Neuronal stem cell (in vitro differentiated cells): ENCODE measurements around the gene IFT43.
"Not testable (repeated sequence)": the region's sequence is repeated elsewhere in the genome, so short reads cannot be mapped to it uniquely, and the experiment has no call there.

Experiments
- DNase-seq: peaks from one replicate; pipeline ENCODE4 v3.0.0-alpha.2; 2013; ENCODE audit warnings: low spot score
- H2AFZ ChIP-seq: one replicate; pipeline ENCODE4 v1.6.1; 2013; ENCODE audit warnings: mild to moderate bottlenecking, low read length, inconsistent platforms
- H2AK5ac ChIP-seq: 2 replicates; pipeline ENCODE4 v1.6.1; 2013; ENCODE audit warnings: low read depth, mild to moderate bottlenecking, inconsistent platforms, low read length, moderate library complexity, mixed read lengths
- H2BK120ac ChIP-seq: 2 replicates; pipeline ENCODE4 v1.6.1; 2013; ENCODE audit warnings: low read depth, mild to moderate bottlenecking, inconsistent platforms, low read length, moderate library complexity, mixed read lengths
- H2BK12ac ChIP-seq: one replicate; pipeline ENCODE4 v1.6.1; 2013; ENCODE audit warnings: low read length, inconsistent platforms
- H2BK15ac ChIP-seq: 2 replicates; pipeline ENCODE4 v1.6.1; 2013; ENCODE audit warnings: mild to moderate bottlenecking, low read length, inconsistent platforms, mixed read lengths
- H2BK5ac ChIP-seq: one replicate; pipeline ENCODE4 v1.6.1; 2013; ENCODE audit warnings: inconsistent platforms, mild to moderate bottlenecking, low read length, moderate library complexity
- H3K14ac ChIP-seq: one replicate; pipeline ENCODE4 v1.6.1; 2013; ENCODE audit warnings: low read length, inconsistent platforms
- H3K18ac ChIP-seq: 2 replicates; pipeline ENCODE4 v1.6.1; 2013; ENCODE audit warnings: low read length, inconsistent platforms
- H3K23ac ChIP-seq: 2 replicates; pipeline ENCODE4 v1.6.1; 2013; ENCODE audit warnings: low read depth, mild to moderate bottlenecking, mixed read lengths, low read length, inconsistent platforms; ENCODE audit not compliant: poor library complexity
- H3K27ac ChIP-seq: replicated peaks from 3 replicates; pipeline ENCODE4 v1.5.1; 2013; ENCODE audit warnings: low read length, inconsistent platforms
- H3K27me3 ChIP-seq, 3 experiments: 2 replicates each; pipeline ENCODE4 v1.6.1; 2013; ENCODE audit warnings: low read length in 3 of 3, mild to moderate bottlenecking in 2 of 3, inconsistent platforms in 1 of 3, low read depth in 1 of 3, mixed read lengths in 1 of 3, moderate library complexity in 1 of 3; ENCODE audit not compliant: control insufficient read depth in 3 of 3, insufficient read depth in 3 of 3
- H3K36me3 ChIP-seq, 2 donors: replicated peaks in 1 of 2; 2 replicates each; pipeline ENCODE4 v1.6.1; 2013; ENCODE audit warnings: low read length in 2 of 2; ENCODE audit not compliant: control insufficient read depth in 2 of 2, insufficient read depth in 2 of 2
- H3K4ac ChIP-seq: 2 replicates; pipeline ENCODE4 v1.6.1; 2013; ENCODE audit warnings: inconsistent platforms, mild to moderate bottlenecking, low read length, moderate library complexity
- H3K4me1 ChIP-seq, 2 donors: 1 replicate in 1 of 2; 2 replicates in 1 of 2; pipeline ENCODE4 v1.6.1; 2013; ENCODE audit warnings: low read length in 2 of 2, low read depth in 1 of 2; ENCODE audit not compliant: control insufficient read depth in 2 of 2, insufficient read depth in 1 of 2
- H3K4me2 ChIP-seq: one replicate; pipeline ENCODE4 v1.6.1; 2013; ENCODE audit warnings: mild to moderate bottlenecking, low read length, inconsistent platforms; ENCODE audit not compliant: insufficient read depth, poor library complexity, severe bottlenecking
- H3K4me3 ChIP-seq, 2 donors: 2 replicates each; pipeline ENCODE4 v1.5.1; 2013; ENCODE audit warnings: low read length in 2 of 2, mild to moderate bottlenecking in 2 of 2, inconsistent platforms in 1 of 2, moderate library complexity in 1 of 2
- H3K79me1 ChIP-seq: one replicate; pipeline ENCODE4 v1.6.1; 2013; ENCODE audit warnings: low read depth, mild to moderate bottlenecking, inconsistent platforms, low read length, moderate library complexity
- H3K9ac ChIP-seq: one replicate; pipeline ENCODE4 v1.6.1; 2013; ENCODE audit warnings: mild to moderate bottlenecking, low read depth, low read length, inconsistent platforms; ENCODE audit not compliant: poor library complexity
- H3K9me3 ChIP-seq, 2 donors: replicated peaks in 1 of 2; 2 replicates each; pipeline versions ENCODE3 to v1.6.1; 2013; ENCODE audit warnings: low read length in 2 of 2, mild to moderate bottlenecking in 2 of 2, inconsistent platforms in 1 of 2, low read depth in 1 of 2, mixed read lengths in 1 of 2, moderate library complexity in 1 of 2; ENCODE audit not compliant: control insufficient read depth in 2 of 2, insufficient read depth in 1 of 2
- H4K8ac ChIP-seq: one replicate; pipeline ENCODE4 v1.6.1; 2013; ENCODE audit warnings: low read depth, mild to moderate bottlenecking, inconsistent platforms, low read length, moderate library complexity
- H4K91ac ChIP-seq: one replicate; pipeline ENCODE4 v1.6.1; 2013; ENCODE audit warnings: low read length, low read depth, mild to moderate bottlenecking, inconsistent platforms; ENCODE audit not compliant: poor library complexity
- whole genome bisulfite sequencing, 2 donors: extraction: QIAGEN DNeasy Blood & Tissue Kit; methylation state at CpG; one replicate each; pipeline ENCODE4 v1.1.7; 2013; ENCODE audit warnings: missing lambda C conversion rate in 2 of 2, mixed read lengths in 1 of 2; ENCODE audit not compliant: insufficient read length in 2 of 2, insufficient replicate concordance in 1 of 2; ENCODE audit errors: extremely low coverage in 2 of 2; 5-methylcytosine and 5-hydroxymethylcytosine counted together

IFT43 gene

DNA sequence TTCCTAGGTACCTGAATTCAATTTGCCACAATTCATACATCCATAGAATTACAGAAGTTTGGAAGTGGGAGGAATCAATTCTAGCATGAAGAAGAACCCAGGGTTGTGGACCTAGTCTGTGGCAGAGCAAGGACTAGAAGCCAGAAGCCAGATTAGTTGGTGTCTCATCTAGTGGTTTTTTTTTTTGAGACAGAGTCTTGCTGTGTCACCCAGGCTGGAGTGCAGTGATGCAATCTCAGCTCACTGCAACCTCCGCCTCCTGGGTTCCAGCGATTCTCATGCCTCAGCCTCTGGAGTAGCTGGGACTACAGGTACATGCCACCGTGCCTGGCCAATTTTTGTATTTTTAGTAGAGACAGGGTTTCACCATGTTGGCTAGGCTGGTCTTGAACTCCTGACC lies 24.1 kb downstream of the IFT43 start:
- WGBS, 2 donors = no CpG with 5 or more reads among the region's 3 CpGs
- H3K36me3 ChIP-seq = peaks cover 20 to 76% of the 10 kb centered on the region in 2 donors
- not testable (repeated sequence) for H3K9me3 ChIP-seq, H4K91ac ChIP-seq, H3K18ac ChIP-seq, H3K79me1 ChIP-seq, DNase-seq, H3K4ac ChIP-seq, H3K4me1 ChIP-seq, H2AK5ac ChIP-seq, H3K27ac ChIP-seq, H4K8ac ChIP-seq, H2AFZ ChIP-seq, H2BK12ac ChIP-seq, H3K23ac ChIP-seq, H3K4me3 ChIP-seq, H3K14ac ChIP-seq, H2BK120ac ChIP-seq, H2BK5ac ChIP-seq, H3K9ac ChIP-seq, H2BK15ac ChIP-seq, H3K27me3 ChIP-seq, H3K4me2 ChIP-seq

DNA sequence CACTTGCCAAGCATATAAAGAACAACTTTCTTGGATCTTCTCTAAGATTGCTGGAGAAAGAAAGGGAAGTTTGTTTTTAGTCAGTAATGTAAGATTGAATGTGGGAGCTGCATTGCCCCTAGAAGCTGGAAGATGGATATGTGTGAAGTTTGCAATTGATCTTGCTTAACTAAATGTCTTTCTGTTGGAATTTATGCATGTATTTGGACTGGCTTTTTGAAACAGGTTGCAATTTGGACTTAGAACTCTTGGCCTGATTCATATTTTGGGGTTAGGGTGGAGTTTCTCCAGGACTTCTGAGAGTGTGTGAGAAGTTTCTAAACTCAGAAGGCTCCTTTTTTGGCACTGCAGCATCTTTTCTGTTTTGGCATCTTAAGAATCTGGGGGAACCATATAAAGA lies 26.4 kb downstream of the IFT43 start:
- no peak overlapping the region for H3K23ac ChIP-seq
- H3K4me3 ChIP-seq = no peak overlapping the region
- peaks cover 16 to 64% of the 10 kb centered on the region in 2 donors for H3K36me3 ChIP-seq

DNA sequence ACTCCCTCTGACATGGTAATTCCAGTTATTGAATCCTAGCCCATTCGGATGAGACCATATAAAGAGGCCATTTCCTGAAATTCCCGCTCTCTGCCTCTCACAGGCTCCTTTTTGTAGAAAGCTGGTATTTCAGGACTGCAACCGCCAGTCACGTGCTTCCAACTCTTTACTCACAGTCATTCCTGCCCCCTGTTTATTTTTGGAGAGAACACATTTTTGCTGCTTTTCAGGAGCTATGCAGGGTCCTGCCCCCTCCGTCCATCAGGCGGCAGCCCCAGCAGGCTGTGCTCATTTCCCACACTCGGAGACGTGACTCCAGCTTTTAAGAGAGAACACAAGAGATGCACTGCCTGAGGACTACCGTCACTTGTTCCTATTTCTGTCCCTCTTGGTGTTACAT lies 26.8 kb downstream of the IFT43 start:
- Histone ChIP-seq H3K9me3 (peaks cover 1 to 3% of the 10 kb centered on the region in 2 donors), H2BK12ac (no peak overlapping the region), H2AK5ac (no peak overlapping the region), H2BK5ac (no peak overlapping the region), H3K4me2 (no peak overlapping the region), H2BK15ac (no peak overlapping the region), H4K8ac (no peak overlapping the region), H3K9ac (no peak overlapping the region), H3K36me3 (peaks cover 12 to 60% of the 10 kb centered on the region in 2 donors), H3K18ac (no peak overlapping the region), H3K4ac (no peak overlapping the region), H3K27ac (no peak overlapping the region), H2BK120ac (no peak overlapping the region), H4K91ac (no peak overlapping the region), H3K27me3 (no peaks in the 10 kb centered on the region), H3K23ac (no peak overlapping the region), H3K79me1 (no peaks in the 10 kb centered on the region), H3K4me1 (peaks cover 0 to 4% of the 10 kb centered on the region in 2 donors), H3K4me3 (no peak overlapping the region), H3K14ac (no peak overlapping the region), H2AFZ (no peak overlapping the region)
- DNase-seq = no peak
- WGBS, 2 donors = no CpG with 5 or more reads among the region's 9 CpGs

More for the DNA sequence above, 26.4 kb downstream of the IFT43 start:
- Histone ChIP-seq H4K91ac (no peak overlapping the region), H4K8ac (no peak overlapping the region), H3K18ac (no peak overlapping the region), H2BK5ac (no peak overlapping the region), H3K14ac (no peak overlapping the region), H2BK15ac (no peak overlapping the region), H3K79me1 (no peaks in the 10 kb centered on the region), H2AK5ac (no peak overlapping the region), H3K9ac (no peak overlapping the region), H2BK120ac (no peak overlapping the region), H3K27me3 (no peaks in the 10 kb centered on the region), H3K4ac (no peak overlapping the region), H3K4me2 (no peak overlapping the region), H3K4me1 (peaks cover 0 to 4% of the 10 kb centered on the region in 2 donors), H3K27ac (no peak overlapping the region), H2AFZ (no peak overlapping the region), H2BK12ac (no peak overlapping the region), H3K9me3 (peaks cover 0 to 3% of the 10 kb centered on the region in 2 donors)
- no peak for DNase-seq

DNA sequence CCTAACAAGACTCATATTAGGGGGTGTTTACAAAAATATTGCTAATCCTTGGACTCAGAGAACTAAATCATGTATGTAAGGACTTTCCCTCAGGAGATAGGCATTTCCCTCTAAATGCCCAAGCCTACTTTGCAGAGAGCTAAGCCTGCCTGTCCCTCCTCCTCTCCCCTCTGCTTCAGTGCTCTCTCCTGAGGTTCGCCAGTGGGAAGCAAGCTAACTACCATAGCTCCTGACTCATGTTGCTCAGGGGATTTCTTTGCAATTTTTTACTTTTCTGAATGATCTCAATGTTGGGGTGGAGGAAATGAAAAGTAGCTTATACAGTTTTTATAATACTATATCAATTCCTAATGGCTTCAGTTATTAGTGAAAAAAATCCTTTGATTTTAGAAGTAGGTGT lies 29.6 kb downstream of the IFT43 start:
- H3K9me3 ChIP-seq = peaks cover 3 to 17% of the 10 kb centered on the region in 2 donors
- no peak overlapping the region for H3K18ac ChIP-seq
- no peak overlapping the region for H3K4ac ChIP-seq
- no peak overlapping the region for H2AFZ ChIP-seq
- no CpG with 5 or more reads among the region's 1 CpG for WGBS, 2 donors
- H2BK120ac ChIP-seq = no peak overlapping the region
- no peak overlapping the region for H2BK12ac ChIP-seq
- no peak overlapping the region for H4K91ac ChIP-seq
- no peak overlapping the region for H3K23ac ChIP-seq
- peaks cover 10 to 35% of the 10 kb centered on the region in 2 donors for H3K36me3 ChIP-seq
- DNase-seq = no peak
- no peaks in the 10 kb centered on the region for H3K79me1 ChIP-seq
- no peak overlapping the region for H3K4me3 ChIP-seq
- no peak overlapping the region for H3K27ac ChIP-seq
- H4K8ac ChIP-seq = no peak overlapping the region
- peaks cover 0 to 4% of the 10 kb centered on the region in 2 donors for H3K4me1 ChIP-seq
- no peak overlapping the region for H3K4me2 ChIP-seq
- H3K14ac ChIP-seq = no peak overlapping the region
- H2AK5ac ChIP-seq = no peak overlapping the region
- H3K27me3 ChIP-seq = no peaks in the 10 kb centered on the region
- H3K9ac ChIP-seq = no peak overlapping the region
- no peak overlapping the region for H2BK5ac ChIP-seq
- no peak overlapping the region for H2BK15ac ChIP-seq
